Spleen (tissue), 7 donors: ENCODE measurements around the gene PDE4B.

ENCODE experiments used
- POLR2AphosphoS5 ChIP-seq, 3 donors: sonication (generic); formaldehyde crosslinking; IDR thresholded peaks; one replicate each; pipeline ENCODE4 v1.5.1; 2017; ENCODE audit warnings: antibody characterized with exemption in 3 of 3
- TF ChIP-seq, protein P1 (sequence below), 11 experiments: fragments of 200-600 bp in 7 of 11; fragments of 450-650 bp in 4 of 11; sonication (generic) in 4 of 11; IDR thresholded peaks in 8 of 11; conservative IDR thresholded peaks in 3 of 11; 1 replicate in 7 of 11; 2 replicates in 4 of 11; pipeline versions ENCODE4 v1.4.0 to v1.8.0; 2016 to 2021; ENCODE audit warnings: antibody characterized with exemption in 11 of 11, inconsistent platforms in 4 of 11, mild to moderate bottlenecking in 1 of 11
- donor health status: DM: no; HTN: no; CAD: no; lungs with moderate emphysema.
- donor health status: DM: no; HTN: no; CAD: no.
- donor health status: DM: no; HTN: no; CAD: no.

DNA sequence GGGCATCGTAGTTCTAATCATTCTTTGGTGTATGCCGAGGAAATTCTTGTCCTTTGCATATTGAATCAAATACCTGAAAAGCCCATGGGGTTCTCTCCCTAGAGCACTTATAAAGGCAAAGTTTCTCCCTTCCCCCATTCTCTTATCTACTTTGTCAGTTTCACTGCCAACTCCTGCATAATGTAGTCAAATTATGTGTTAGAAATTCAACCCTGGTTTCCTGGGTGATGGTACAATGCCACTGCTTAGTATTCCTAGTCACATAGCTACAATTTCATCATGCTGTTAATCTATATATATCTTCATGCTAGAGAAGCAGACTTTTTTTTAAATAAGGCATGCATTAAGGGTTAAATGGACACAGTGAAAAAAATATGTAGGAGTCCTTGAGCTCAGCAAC lies 119.0 kb downstream of the PDE4B start:
- TF ChIP-seq, protein P1, sequence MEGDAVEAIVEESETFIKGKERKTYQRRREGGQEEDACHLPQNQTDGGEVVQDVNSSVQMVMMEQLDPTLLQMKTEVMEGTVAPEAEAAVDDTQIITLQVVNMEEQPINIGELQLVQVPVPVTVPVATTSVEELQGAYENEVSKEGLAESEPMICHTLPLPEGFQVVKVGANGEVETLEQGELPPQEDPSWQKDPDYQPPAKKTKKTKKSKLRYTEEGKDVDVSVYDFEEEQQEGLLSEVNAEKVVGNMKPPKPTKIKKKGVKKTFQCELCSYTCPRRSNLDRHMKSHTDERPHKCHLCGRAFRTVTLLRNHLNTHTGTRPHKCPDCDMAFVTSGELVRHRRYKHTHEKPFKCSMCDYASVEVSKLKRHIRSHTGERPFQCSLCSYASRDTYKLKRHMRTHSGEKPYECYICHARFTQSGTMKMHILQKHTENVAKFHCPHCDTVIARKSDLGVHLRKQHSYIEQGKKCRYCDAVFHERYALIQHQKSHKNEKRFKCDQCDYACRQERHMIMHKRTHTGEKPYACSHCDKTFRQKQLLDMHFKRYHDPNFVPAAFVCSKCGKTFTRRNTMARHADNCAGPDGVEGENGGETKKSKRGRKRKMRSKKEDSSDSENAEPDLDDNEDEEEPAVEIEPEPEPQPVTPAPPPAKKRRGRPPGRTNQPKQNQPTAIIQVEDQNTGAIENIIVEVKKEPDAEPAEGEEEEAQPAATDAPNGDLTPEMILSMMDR (IDR thresholded peaks at IDR 0.05 in 8 of 11, conservative IDR thresholded peaks at IDR 0.05 in 3 of 11): no peak
- TF ChIP-seq POLR2AphosphoS5 (IDR thresholded peaks at IDR 0.05): no peak
